Ishikawa (cell line): ENCODE results near the gene ADPRH.

Experiments
- CEBPB ChIP-seq: IDR thresholded peaks from 2 replicates; pipeline ENCODE4 v1.6.1; 2012
- CREB1 ChIP-seq: IDR thresholded peaks from 2 replicates; pipeline ENCODE4 v1.6.1; 2012; ENCODE audit warnings: low read depth
- EGR1 ChIP-seq: IDR thresholded peaks from 2 replicates; pipeline ENCODE4 v1.6.1; 2012
- EP300 ChIP-seq: IDR thresholded peaks from 2 replicates; pipeline ENCODE4 v1.6.1; 2012; ENCODE audit warnings: borderline replicate concordance
- FOXM1 ChIP-seq: IDR thresholded peaks from 2 replicates; pipeline ENCODE4 v1.6.1; 2012; ENCODE audit warnings: low read depth, borderline replicate concordance
- NFIC ChIP-seq: IDR thresholded peaks from 2 replicates; pipeline ENCODE4 v1.6.1; 2012
- RAD21 ChIP-seq: IDR thresholded peaks from 2 replicates; pipeline ENCODE4 v1.6.1; 2012; ENCODE audit warnings: low read depth
- TAF1 ChIP-seq: IDR thresholded peaks from 2 replicates; pipeline ENCODE4 v1.6.1; 2012; ENCODE audit warnings: low read depth, mild to moderate bottlenecking
- TCF12 ChIP-seq: IDR thresholded peaks from 2 replicates; pipeline ENCODE4 v1.6.1; 2012; ENCODE audit warnings: low read depth
- TEAD4 ChIP-seq: IDR thresholded peaks from 2 replicates; pipeline ENCODE4 v1.6.1; 2012
- YY1 ChIP-seq: IDR thresholded peaks from 2 replicates; pipeline ENCODE4 v1.6.1; 2012; ENCODE audit warnings: low read depth
- ZBTB7A ChIP-seq: IDR thresholded peaks from 2 replicates; pipeline ENCODE4 v1.6.1; 2012; ENCODE audit warnings: low read depth
- TF ChIP-seq, protein P1 (sequence below): IDR thresholded peaks from 2 replicates; pipeline ENCODE4 v1.6.1; 2012
- TF ChIP-seq, protein P2 (sequence below): IDR thresholded peaks from 2 replicates; pipeline ENCODE4 v1.6.1; 2012; ENCODE audit warnings: low read depth, mild to moderate bottlenecking
- TF ChIP-seq, protein P3 (sequence below): IDR thresholded peaks from 2 replicates; pipeline ENCODE4 v1.6.1; 2012

ADPRH gene

GRCh38 chr3:119550192-119550910 is 28.9 kb upstream of the ADPRH start:
- TF ChIP-seq TCF12 (no peak), RAD21 (no peak), TEAD4 (no peak), YY1 (no peak), TAF1 (no peak), CEBPB (no peak), FOXM1 (no peak), CREB1 (no peak), NFIC (no peak), ZBTB7A (no peak), EGR1 (no peak)
- TF ChIP-seq, protein P1, sequence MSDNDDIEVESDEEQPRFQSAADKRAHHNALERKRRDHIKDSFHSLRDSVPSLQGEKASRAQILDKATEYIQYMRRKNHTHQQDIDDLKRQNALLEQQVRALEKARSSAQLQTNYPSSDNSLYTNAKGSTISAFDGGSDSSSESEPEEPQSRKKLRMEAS = no peak

DNA sequence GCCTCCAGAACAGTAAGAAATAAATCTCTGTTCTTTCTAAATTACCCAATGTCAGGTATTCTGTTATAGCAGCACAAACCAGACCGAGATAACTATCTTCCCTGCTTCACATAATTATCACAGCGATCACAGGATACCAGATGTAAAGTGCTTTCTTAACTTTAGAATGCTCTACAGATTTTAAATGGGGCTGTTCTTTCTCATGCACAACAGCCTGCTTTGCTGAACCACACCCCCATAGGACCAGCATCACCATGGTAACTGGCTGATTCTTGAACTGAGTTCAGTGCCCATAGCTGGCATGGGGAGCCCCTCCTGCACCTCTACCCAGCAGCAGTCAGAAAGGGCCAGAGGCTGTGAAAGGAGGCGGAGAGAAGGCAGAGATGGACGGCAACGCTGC is 27.7 kb upstream of the ADPRH start:
- TF ChIP-seq, protein P2, sequence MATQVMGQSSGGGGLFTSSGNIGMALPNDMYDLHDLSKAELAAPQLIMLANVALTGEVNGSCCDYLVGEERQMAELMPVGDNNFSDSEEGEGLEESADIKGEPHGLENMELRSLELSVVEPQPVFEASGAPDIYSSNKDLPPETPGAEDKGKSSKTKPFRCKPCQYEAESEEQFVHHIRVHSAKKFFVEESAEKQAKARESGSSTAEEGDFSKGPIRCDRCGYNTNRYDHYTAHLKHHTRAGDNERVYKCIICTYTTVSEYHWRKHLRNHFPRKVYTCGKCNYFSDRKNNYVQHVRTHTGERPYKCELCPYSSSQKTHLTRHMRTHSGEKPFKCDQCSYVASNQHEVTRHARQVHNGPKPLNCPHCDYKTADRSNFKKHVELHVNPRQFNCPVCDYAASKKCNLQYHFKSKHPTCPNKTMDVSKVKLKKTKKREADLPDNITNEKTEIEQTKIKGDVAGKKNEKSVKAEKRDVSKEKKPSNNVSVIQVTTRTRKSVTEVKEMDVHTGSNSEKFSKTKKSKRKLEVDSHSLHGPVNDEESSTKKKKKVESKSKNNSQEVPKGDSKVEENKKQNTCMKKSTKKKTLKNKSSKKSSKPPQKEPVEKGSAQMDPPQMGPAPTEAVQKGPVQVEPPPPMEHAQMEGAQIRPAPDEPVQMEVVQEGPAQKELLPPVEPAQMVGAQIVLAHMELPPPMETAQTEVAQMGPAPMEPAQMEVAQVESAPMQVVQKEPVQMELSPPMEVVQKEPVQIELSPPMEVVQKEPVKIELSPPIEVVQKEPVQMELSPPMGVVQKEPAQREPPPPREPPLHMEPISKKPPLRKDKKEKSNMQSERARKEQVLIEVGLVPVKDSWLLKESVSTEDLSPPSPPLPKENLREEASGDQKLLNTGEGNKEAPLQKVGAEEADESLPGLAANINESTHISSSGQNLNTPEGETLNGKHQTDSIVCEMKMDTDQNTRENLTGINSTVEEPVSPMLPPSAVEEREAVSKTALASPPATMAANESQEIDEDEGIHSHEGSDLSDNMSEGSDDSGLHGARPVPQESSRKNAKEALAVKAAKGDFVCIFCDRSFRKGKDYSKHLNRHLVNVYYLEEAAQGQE = no peak
- TF ChIP-seq TEAD4 = no peak
- no peak for TF ChIP-seq YY1
- TF ChIP-seq ZBTB7A = no peak
- TF ChIP-seq EP300 = no peak
- no peak for TF ChIP-seq TCF12
- TF ChIP-seq TAF1 = no peak
- no peak for TF ChIP-seq FOXM1
- no peak for TF ChIP-seq CREB1
- TF ChIP-seq EGR1 = no peak
- no peak for TF ChIP-seq NFIC
- TF ChIP-seq RAD21 = no peak
- TF ChIP-seq, protein P1 = no peak
- no peak for TF ChIP-seq CEBPB
- TF ChIP-seq, protein P3, sequence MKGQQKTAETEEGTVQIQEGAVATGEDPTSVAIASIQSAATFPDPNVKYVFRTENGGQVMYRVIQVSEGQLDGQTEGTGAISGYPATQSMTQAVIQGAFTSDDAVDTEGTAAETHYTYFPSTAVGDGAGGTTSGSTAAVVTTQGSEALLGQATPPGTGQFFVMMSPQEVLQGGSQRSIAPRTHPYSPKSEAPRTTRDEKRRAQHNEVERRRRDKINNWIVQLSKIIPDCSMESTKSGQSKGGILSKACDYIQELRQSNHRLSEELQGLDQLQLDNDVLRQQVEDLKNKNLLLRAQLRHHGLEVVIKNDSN = no peak

DNA sequence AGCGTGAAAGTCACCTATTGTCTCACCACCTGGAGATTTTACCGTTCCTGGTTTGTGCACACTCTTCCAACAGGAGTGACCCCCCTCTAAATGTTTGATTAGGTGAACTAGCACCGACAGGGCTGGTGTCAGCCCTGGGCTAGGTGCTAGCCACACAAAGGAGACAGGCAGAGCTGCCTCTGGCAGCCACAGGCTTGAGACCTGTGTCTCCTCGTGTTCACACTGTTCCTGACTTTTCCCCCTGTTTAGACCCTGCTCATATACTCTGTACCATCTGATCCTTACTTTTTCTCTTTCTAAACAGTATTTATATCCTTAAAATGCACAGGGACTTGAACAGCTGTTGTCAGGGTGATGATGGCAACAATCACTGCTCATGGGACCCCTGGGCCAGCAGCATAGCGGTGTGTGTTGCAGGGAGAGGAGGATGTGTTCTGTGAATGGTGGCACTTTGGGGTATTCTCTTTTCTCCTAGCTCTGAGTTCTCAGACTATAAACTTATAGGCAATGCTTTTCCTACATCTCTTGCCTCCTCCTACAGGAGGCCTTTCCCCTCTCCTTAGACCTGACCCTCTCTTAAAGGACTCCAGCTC is 25.4 kb upstream of the ADPRH start:
- TF ChIP-seq, protein P3 = no peak
- TF ChIP-seq ZBTB7A = no peak
- TF ChIP-seq CREB1 = no peak
- no peak for TF ChIP-seq TCF12
- TF ChIP-seq YY1 = no peak
- no peak for TF ChIP-seq NFIC
- TF ChIP-seq RAD21 = no peak
- TF ChIP-seq TAF1 = no peak
- TF ChIP-seq CEBPB = no peak
- TF ChIP-seq, protein P2 = no peak
- TF ChIP-seq EGR1 = no peak
- no peak for TF ChIP-seq TEAD4
- TF ChIP-seq, protein P1 = no peak
- TF ChIP-seq EP300 = no peak
- TF ChIP-seq FOXM1 = no peak

- TF ChIP-seq NFIC (no peak), CEBPB (no peak), TEAD4 (no peak), RAD21 (no peak)
- TF ChIP-seq, protein P3 = no peak
- TF ChIP-seq, protein P1 = no peak
- TF ChIP-seq, protein P2 = no peak
Measured at GRCh38 chr3:119555309-119555735, 24.0 kb upstream of the ADPRH start.
